OCI-LY1 (cell line): ENCODE results near the gene GJA9.

Experiments
- CTCF ChIP-seq: fragments of 200-600 bp; sonication (generic), shearing (Covaris generic); IDR thresholded peaks from 2 replicates; pipeline ENCODE4 v1.5.1; 2017; ENCODE audit warnings: mild to moderate bottlenecking, antibody characterized with exemption, low read length, moderate library complexity, mixed read lengths
- EZH2 ChIP-seq: fragments of 200-600 bp; sonication (generic), shearing (Covaris generic); IDR thresholded peaks from 2 replicates; pipeline ENCODE4 v1.8.0; 2017; ENCODE audit warnings: borderline replicate concordance, mixed run types, mild to moderate bottlenecking, antibody characterized with exemption, low read length, moderate library complexity, mixed read lengths

- no peak for TF ChIP-seq EZH2
- no peak for TF ChIP-seq CTCF
Observed at GRCh38 chr1:38898653-38899230, 17.4 kb upstream of the GJA9 start.
